HL-60 (cell line): Measurements from ENCODE around the gene AP2A2.

Source experiments
- CTCF ChIP-seq: IDR thresholded peaks from one replicate; pipeline ENCODE4 v1.5.1; 2011; ENCODE audit warnings: low read length, control low read depth, inconsistent platforms; ENCODE audit not compliant: insufficient read depth
- GABPA ChIP-seq: IDR thresholded peaks from 2 replicates; pipeline ENCODE4 v1.6.1; 2012; ENCODE audit warnings: low read depth
- POLR2AphosphoS5 ChIP-seq: IDR thresholded peaks from 2 replicates; pipeline ENCODE4 v1.6.1; 2012; ENCODE audit warnings: low read depth
- REST ChIP-seq: IDR thresholded peaks from 2 replicates; pipeline ENCODE4 v1.6.1; 2012; ENCODE audit warnings: low read depth; ENCODE audit not compliant: insufficient replicate concordance
- SPI1 ChIP-seq: IDR thresholded peaks from 2 replicates; pipeline ENCODE4 v1.6.1; 2012; ENCODE audit warnings: low read depth, mild to moderate bottlenecking, borderline replicate concordance

GRCh38 chr11:975827-976226 lies 50.2 kb downstream of the AP2A2 start:
- TF ChIP-seq CTCF, result no peak
- TF ChIP-seq REST, result no peak
- TF ChIP-seq POLR2AphosphoS5, result no peak
- TF ChIP-seq SPI1, result no peak
- no peak for TF ChIP-seq GABPA
